NCI-H1930 (cell line): Measurements from ENCODE around the gene ZNF674.
A peak's percentile ranks its signal among the peaks of the same experiment; 100 is the strongest.
"Not testable (repeated sequence)": the region's sequence is repeated elsewhere in the genome, so short reads cannot be mapped to it uniquely, and the experiment has no call there.

Experiments
- DNase-seq, 2 experiments: peaks; one replicate each; lab custom pipeline; 2025; lab: John Stamatoyannopoulos, UW

The ZNF674 gene

GRCh38 chrX:46569621-46570020, 24.4 kb upstream of the ZNF674 start:
- DNase-seq = no peak

- DNase-seq = no peak
Measured at GRCh38 chrX:46567388-46567787, 22.2 kb upstream of the ZNF674 start.

GRCh38 chrX:46561824-46562657, 16.8 kb upstream of the ZNF674 start:
- no peak for DNase-seq

GRCh38 chrX:46559062-46559461, 13.8 kb upstream of the ZNF674 start:
- no peak for DNase-seq

GRCh38 chrX:46554942-46555341, 9.7 kb upstream of the ZNF674 start:
- DNase-seq = peak in 1 of 2 experiments; percentile 5

- DNase-seq = no peak
Measured at GRCh38 chrX:46553935-46554334, 8.7 kb upstream of the ZNF674 start.

- no peak for DNase-seq
Measured at GRCh38 chrX:46551494-46552128, 6.4 kb upstream of the ZNF674 start.

GRCh38 chrX:46549914-46550313, 4.7 kb upstream of the ZNF674 start:
- no peak for DNase-seq

GRCh38 chrX:46547857-46548256, 2.6 kb upstream of the ZNF674 start:
- DNase-seq = no peak

GRCh38 chrX:46544527-46544926, 694 bp downstream of the ZNF674 start:
- not testable (repeated sequence) for DNase-seq

GRCh38 chrX:46543441-46543840, 1.8 kb downstream of the ZNF674 start:
- DNase-seq = no peak

- no peak for DNase-seq
Measured at GRCh38 chrX:46531442-46531841, 13.8 kb downstream of the ZNF674 start.

GRCh38 chrX:46530404-46530908, 14.8 kb downstream of the ZNF674 start:
- not testable (repeated sequence) for DNase-seq

- DNase-seq = not testable (repeated sequence)
Measured at GRCh38 chrX:46529740-46530403, 15.3 kb downstream of the ZNF674 start.

- not testable (repeated sequence) for DNase-seq
Measured at GRCh38 chrX:46528640-46529039, 16.6 kb downstream of the ZNF674 start.

- DNase-seq = no peak
Measured at GRCh38 chrX:46506076-46506475, 39.1 kb downstream of the ZNF674 start.

- DNase-seq = no peak
Measured at GRCh38 chrX:46502848-46503247, 42.4 kb downstream of the ZNF674 start.

GRCh38 chrX:46500054-46500453, 45.2 kb downstream of the ZNF674 start:
- DNase-seq = no peak

- DNase-seq = no peak
Measured at GRCh38 chrX:46488712-46489111, 56.5 kb downstream of the ZNF674 start.

GRCh38 chrX:46485897-46486296, 59.3 kb downstream of the ZNF674 start:
- no peak for DNase-seq

- not testable (repeated sequence) for DNase-seq
Measured at GRCh38 chrX:46478634-46479033, 66.6 kb downstream of the ZNF674 start.

GRCh38 chrX:46477435-46477834, 67.8 kb downstream of the ZNF674 start:
- DNase-seq = no peak

- DNase-seq = no peak
Measured at GRCh38 chrX:46465203-46465602, 80.0 kb downstream of the ZNF674 start.
